Measurements from ENCODE around the gene MATN4. TPM values are rescaled to one million over a fixed set of nuclear protein-coding genes. Genes with fewer than 3 reads are reported as not detected.
"Not testable (repeated sequence)": the region's sequence is repeated elsewhere in the genome, so short reads cannot be mapped to it uniquely, and the experiment has no call there.

Gene MATN4
- total RNA-seq, 1 experiment from 2014 or later, result 0.64 TPM

GRCh38 chr20:45352729-45353128, 44.6 kb upstream of the MATN4 start (continued):
- TF ChIP-seq RAD21 (IDR thresholded peaks at IDR 0.05; ENCODE audit: low read depth) (no peak), YY1 (IDR thresholded peaks at IDR 0.05; ENCODE audit: extremely low read depth, insufficient replicate concordance, low read depth, low read length) (no peak), CEBPB (IDR thresholded peaks at IDR 0.05; ENCODE audit: low read depth) (no peak), ZBTB33 (IDR thresholded peaks at IDR 0.05; ENCODE audit: extremely low read depth, insufficient replicate concordance, low read length) (no peak), POLR2A (IDR thresholded peaks at IDR 0.05; ENCODE audit: borderline replicate concordance, extremely low read depth, insufficient read depth, insufficient read length) (no peak), SP1 (IDR thresholded peaks at IDR 0.05; ENCODE audit: low read depth) (no peak), TCF7L2 (IDR thresholded peaks at IDR 0.05; ENCODE audit: borderline replicate concordance, extremely low read depth, insufficient read depth, insufficient read length) (no peak)

GRCh38 chr20:45350795-45351194, 42.7 kb upstream of the MATN4 start:
- H3K9ac ChIP-seq (ENCODE audit: low read length); H3K4me3 ChIP-seq (replicated peaks in 1 of 2; ENCODE audit: low read depth in 1 of 2, low read length in 2 of 2); ATAC-seq; H3K27me3 ChIP-seq (ENCODE audit: insufficient read depth, low read length); RAD21 ChIA-PET (ENCODE audit: low non-redundant PET in 1 of 2, low total read pairs in 2 of 2, uncharacterized antibody in 2 of 2, unreplicated experiment in 2 of 2); DNase-seq (ENCODE audit: low read depth, low spot score); intact Hi-C loops (cut with micrococcal nuclease); BruUV-seq (replicated peaks); H3K4me2 ChIP-seq (ENCODE audit: low read length); H2AFZ ChIP-seq (ENCODE audit: low read depth, low read length, poor library complexity, severe bottlenecking); H3K27ac ChIP-seq (ENCODE audit: low read depth, low read length); H3K36me3 ChIP-seq (ENCODE audit: control insufficient read depth in 1 of 2, insufficient read depth in 2 of 2, low read length in 2 of 2); H4K20me1 ChIP-seq (ENCODE audit: insufficient read depth); H3K9me3 ChIP-seq (ENCODE audit: control insufficient read depth in 1 of 2, insufficient read depth in 1 of 2, low read depth in 1 of 2, low read length in 2 of 2); H3K9me2 ChIP-seq (ENCODE audit: insufficient read depth): not testable (repeated sequence)
- CTCF ChIA-PET, result interaction anchor here (0.7 to 1.5 kb wide), 2 partner anchors 9 to 98 kb away, joined by 3 read pairs; no protein-coding TSS in a partner anchor
- POLR2A ChIA-PET, result interaction anchor here (1.3 kb wide), 1 partner anchor 12 kb away, joined by 4 read pairs; the partner anchor contains the start of gene SYS1
- Histone ChIP-seq H3K4me1 (ENCODE audit: control insufficient read depth in 1 of 2, insufficient read depth in 2 of 2, low read length in 2 of 2) (peaks cover 35 to 51% of the 10 kb centered on the region in 2 experiments), H3K79me2 (ENCODE audit: insufficient read depth, low read length) (peaks cover 24% of the 10 kb centered on the region)
